Fibroblast of the aortic adventitia (primary cell): ENCODE results near the gene FBN2. TPM values are rescaled to one million over a fixed set of nuclear protein-coding genes. Genes with fewer than 3 reads are reported as not detected.
A peak's percentile ranks its signal among the peaks of the same experiment; 100 is the strongest.

Experiments used
- DNase-seq: peaks from one replicate; pipeline ENCODE4 v3.0.0-alpha.2; 2010; ENCODE audit warnings: low read depth
- H3K4me3 ChIP-seq: 2 replicates; pipeline ENCODE4 v1.5.1; 2011; ENCODE audit warnings: low read depth, mild to moderate bottlenecking, control low read depth, low read length, moderate library complexity
- CTCF ChIP-seq: IDR thresholded peaks from 2 replicates; pipeline ENCODE4 v1.5.1; 2011; ENCODE audit warnings: mild to moderate bottlenecking, low read length, control low read depth, inconsistent platforms; ENCODE audit not compliant: insufficient read depth
- total RNA-seq: library from RNA; depleted of rRNA; stranded (reverse); fragments of >200 nt; gene quantifications from 2 replicates; pipeline ENCODE4 v1.2.3, GENCODE V29; 2012; ENCODE audit warnings: low replicate concordance

The FBN2 gene
- total RNA-seq, 1 donor = 19.8 TPM

GRCh38 chr5:128380337-128380736 lies 157.7 kb downstream of the FBN2 start:
- no peak for DNase-seq
- H3K4me3 ChIP-seq = no peak overlapping the region
- no peak for TF ChIP-seq CTCF

GRCh38 chr5:128378632-128379031 lies 159.4 kb downstream of the FBN2 start:
- TF ChIP-seq CTCF = no peak
- H3K4me3 ChIP-seq = no peak overlapping the region
- DNase-seq = no peak

GRCh38 chr5:128378196-128378595 lies 159.8 kb downstream of the FBN2 start:
- no peak for DNase-seq
- no peak for TF ChIP-seq CTCF
- H3K4me3 ChIP-seq = no peak overlapping the region

- no peak for TF ChIP-seq CTCF
- DNase-seq = no peak
- no peak overlapping the region for H3K4me3 ChIP-seq
Observed at GRCh38 chr5:128376577-128376976, 161.5 kb downstream of the FBN2 start.

- no peak for TF ChIP-seq CTCF
- H3K4me3 ChIP-seq = no peak overlapping the region
- DNase-seq = no peak
Observed at GRCh38 chr5:128366147-128366546, 171.9 kb downstream of the FBN2 start.

GRCh38 chr5:128362370-128362769 lies 175.7 kb downstream of the FBN2 start:
- no peak for DNase-seq
- no peak for TF ChIP-seq CTCF

GRCh38 chr5:128358826-128359225 lies 179.2 kb downstream of the FBN2 start:
- peak; percentile 46 for DNase-seq
- no peak for TF ChIP-seq CTCF
- H3K4me3 ChIP-seq = no peak overlapping the region

More at GRCh38 chr5:128362370-128362769, 175.7 kb downstream of the FBN2 start:
- H3K4me3 ChIP-seq = no peak overlapping the region
